ENCODE results near the gene CDK14.

- TF ChIP-seq, protein P1, sequence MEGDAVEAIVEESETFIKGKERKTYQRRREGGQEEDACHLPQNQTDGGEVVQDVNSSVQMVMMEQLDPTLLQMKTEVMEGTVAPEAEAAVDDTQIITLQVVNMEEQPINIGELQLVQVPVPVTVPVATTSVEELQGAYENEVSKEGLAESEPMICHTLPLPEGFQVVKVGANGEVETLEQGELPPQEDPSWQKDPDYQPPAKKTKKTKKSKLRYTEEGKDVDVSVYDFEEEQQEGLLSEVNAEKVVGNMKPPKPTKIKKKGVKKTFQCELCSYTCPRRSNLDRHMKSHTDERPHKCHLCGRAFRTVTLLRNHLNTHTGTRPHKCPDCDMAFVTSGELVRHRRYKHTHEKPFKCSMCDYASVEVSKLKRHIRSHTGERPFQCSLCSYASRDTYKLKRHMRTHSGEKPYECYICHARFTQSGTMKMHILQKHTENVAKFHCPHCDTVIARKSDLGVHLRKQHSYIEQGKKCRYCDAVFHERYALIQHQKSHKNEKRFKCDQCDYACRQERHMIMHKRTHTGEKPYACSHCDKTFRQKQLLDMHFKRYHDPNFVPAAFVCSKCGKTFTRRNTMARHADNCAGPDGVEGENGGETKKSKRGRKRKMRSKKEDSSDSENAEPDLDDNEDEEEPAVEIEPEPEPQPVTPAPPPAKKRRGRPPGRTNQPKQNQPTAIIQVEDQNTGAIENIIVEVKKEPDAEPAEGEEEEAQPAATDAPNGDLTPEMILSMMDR (IDR thresholded peaks at IDR 0.05): no peak
- TF ChIP-seq POLR2A (IDR thresholded peaks at IDR 0.05): no peak
These were observed 490.1 kb downstream of the CDK14 start for GRCh38 chr7:91086200-91086599.
